BJ (cell line): Measurements from ENCODE around the gene RIMBP3C. TPM values are rescaled to one million over a fixed set of nuclear protein-coding genes. Genes with fewer than 3 reads are reported as not detected.

Experiments used
- CTCF ChIA-PET: fragments of 350-600 bp; formaldehyde crosslinking; extraction: SDS; loops from one replicate; lab custom pipeline; 2021; ENCODE audit warnings: antibody characterized with exemption, inconsistent platforms; lab: Yijun Ruan, JAX
- POLR2A ChIA-PET: fragments of 300-600 bp; sonication (Branson Sonifier 250); formaldehyde crosslinking; extraction: SDS; loops from one replicate; lab custom pipeline; 2021; ENCODE audit warnings: antibody characterized with exemption; lab: Charles Lee
- DNase-seq: peaks from one replicate; pipeline ENCODE4 v3.0.0-alpha.2; 2011; ENCODE audit warnings: low read depth
- H3K27me3 ChIP-seq: 2 replicates; pipeline ENCODE4 v1.6.0; 2011; ENCODE audit warnings: low read length; ENCODE audit not compliant: control insufficient read depth, insufficient read depth
- H3K36me3 ChIP-seq: 2 replicates; pipeline ENCODE4 v1.5.1; 2011; ENCODE audit warnings: low read length; ENCODE audit not compliant: control insufficient read depth, insufficient read depth
- H3K4me3 ChIP-seq: 2 replicates; pipeline ENCODE4 v1.5.1; 2011; ENCODE audit warnings: low read depth, mild to moderate bottlenecking, control low read depth, low read length
- polyA plus RNA-seq: library from polyadenylated mRNA; depleted of rRNA; stranded (reverse); fragments of >200 nt; gene quantifications from 2 replicates; pipeline ENCODE4 v1.2.3, GENCODE V29; 2011
- TF ChIP-seq, protein P1 (sequence below): IDR thresholded peaks from 2 replicates; pipeline ENCODE4 v1.5.1; 2011; ENCODE audit warnings: low read depth, mild to moderate bottlenecking, control low read depth, inconsistent platforms, low read length, moderate library complexity; ENCODE audit not compliant: insufficient read depth

Gene RIMBP3C
- polyA plus RNA-seq, 1 experiment = 0.06 TPM

DNA sequence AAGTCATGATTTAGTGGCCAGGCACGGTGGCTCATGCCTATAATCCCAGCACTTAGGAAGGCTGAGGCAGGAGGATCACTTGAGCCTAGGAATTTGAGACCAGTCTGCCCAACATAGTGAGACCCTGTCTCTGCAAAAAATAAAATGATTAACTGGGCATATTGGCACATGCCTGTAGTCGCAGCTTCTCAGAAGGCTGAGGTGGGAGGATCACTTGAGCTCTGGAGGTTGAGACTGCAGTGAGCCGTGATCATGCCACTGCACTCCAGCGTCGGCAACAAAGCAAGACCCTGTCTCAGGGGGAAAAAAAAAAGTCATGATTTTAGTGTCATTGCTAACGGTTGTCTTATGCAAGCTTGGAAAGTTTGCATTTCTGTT, 28.2 kb upstream of the RIMBP3C start:
- TF ChIP-seq, protein P1, sequence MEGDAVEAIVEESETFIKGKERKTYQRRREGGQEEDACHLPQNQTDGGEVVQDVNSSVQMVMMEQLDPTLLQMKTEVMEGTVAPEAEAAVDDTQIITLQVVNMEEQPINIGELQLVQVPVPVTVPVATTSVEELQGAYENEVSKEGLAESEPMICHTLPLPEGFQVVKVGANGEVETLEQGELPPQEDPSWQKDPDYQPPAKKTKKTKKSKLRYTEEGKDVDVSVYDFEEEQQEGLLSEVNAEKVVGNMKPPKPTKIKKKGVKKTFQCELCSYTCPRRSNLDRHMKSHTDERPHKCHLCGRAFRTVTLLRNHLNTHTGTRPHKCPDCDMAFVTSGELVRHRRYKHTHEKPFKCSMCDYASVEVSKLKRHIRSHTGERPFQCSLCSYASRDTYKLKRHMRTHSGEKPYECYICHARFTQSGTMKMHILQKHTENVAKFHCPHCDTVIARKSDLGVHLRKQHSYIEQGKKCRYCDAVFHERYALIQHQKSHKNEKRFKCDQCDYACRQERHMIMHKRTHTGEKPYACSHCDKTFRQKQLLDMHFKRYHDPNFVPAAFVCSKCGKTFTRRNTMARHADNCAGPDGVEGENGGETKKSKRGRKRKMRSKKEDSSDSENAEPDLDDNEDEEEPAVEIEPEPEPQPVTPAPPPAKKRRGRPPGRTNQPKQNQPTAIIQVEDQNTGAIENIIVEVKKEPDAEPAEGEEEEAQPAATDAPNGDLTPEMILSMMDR = no peak
- H3K27me3 ChIP-seq = no peaks in the 10 kb centered on the region
- ChIA-PET CTCF (interaction anchor here (0.5 to 1.0 kb wide), 3 partner anchors 44 to 70 kb away, joined by 4 read pairs; no protein-coding TSS in a partner anchor), POLR2A (no interaction called here)
- no peak for DNase-seq
- H3K4me3 ChIP-seq = no peak overlapping the region
- no peaks in the 10 kb centered on the region for H3K36me3 ChIP-seq

DNA sequence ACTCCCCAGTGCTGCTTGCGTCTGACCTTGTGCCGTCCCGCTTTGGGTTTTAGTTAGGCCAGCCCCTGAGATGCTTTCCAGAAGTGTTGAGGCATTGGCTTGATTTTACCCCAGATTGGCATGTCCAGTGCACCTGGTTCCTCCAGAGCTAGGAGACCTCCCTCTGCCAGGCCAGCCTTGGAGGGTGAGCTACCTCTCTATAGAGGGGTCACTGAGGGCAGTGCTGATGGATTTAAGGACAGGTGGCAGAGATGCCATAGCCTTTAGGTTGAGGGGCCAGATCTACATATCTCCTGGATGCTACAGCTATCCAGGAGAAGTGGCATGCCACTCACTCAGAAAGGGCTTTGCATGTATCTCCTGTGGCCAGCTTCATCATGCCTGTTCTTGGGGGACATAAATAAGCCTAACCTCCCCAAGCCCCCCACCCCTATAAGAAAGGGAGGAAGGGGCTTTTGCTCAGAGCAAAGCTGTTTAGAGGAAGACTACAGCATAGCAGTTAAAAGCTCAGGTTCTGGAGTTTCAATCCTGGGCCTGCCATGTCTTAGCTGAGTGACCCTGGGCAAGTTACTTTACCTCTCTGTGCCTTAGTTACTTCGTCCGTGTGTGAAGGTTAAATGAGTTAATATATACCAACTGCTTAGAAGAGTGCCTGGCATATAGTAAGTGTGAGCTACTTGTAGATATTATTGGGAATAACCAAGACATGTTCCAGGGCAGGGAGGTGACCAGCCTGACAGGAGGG, 22.7 kb upstream of the RIMBP3C start:
- no peak for DNase-seq
- Histone ChIP-seq H3K4me3 (no peak overlapping the region), H3K36me3 (no peaks in the 10 kb centered on the region), H3K27me3 (no peaks in the 10 kb centered on the region)
- ChIA-PET CTCF (interaction anchor here (0.5 to 1.4 kb wide), 3 partner anchors 20 to 1950 kb away, joined by 3 to 4 read pairs (median 3); no protein-coding TSS in a partner anchor), POLR2A (interaction anchor here (0.6 kb wide), 1 partner anchor 103 kb away, joined by 3 read pairs; no protein-coding TSS in a partner anchor)
- TF ChIP-seq, protein P1 = no peak

DNA sequence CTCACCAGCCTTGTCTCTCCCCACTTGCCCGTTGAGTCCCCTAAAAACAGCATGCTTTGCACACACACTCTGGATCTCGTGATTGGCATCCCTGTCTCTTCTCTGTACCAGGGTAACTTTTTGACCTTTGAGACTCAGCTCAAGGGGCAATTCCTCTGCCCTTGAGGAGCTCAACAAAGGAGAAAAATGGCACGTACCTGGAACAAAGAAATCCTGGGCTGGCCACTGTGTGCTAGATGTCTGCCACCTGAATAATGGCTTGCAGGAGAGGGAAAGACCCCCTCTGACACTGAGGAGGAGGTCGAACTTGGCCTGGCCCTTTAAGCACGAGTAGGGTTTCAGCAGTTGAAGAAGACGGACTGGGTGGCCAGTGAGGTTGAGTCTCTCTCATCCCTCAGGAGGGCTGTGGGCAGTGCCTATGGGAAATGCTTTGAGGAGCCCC, 22.1 kb upstream of the RIMBP3C start:
- Histone ChIP-seq H3K27me3 (no peaks in the 10 kb centered on the region), H3K36me3 (no peaks in the 10 kb centered on the region), H3K4me3 (no peak overlapping the region)
- ChIA-PET POLR2A (no interaction called here), CTCF (no interaction called here)
- DNase-seq = no peak
- TF ChIP-seq, protein P1 = no peak

DNA sequence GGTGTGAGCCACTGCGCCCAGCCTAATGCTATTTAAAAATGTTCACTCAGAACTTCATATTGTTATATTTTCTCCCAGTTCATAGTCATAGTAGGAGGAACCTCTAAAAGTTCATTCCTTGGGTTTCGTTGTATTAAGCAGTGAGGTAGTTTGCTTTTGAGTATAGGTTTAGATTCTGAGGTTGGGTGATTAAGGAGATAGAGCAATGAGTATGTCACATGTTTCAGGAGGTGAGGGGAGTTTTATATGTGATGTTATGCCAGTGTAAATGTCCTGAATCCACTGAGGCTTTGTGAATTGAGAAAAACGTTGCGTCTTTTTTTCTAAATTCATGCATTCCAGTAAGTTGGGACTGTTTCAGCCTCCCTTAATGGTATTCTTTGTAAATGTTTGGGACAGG, 20.4 kb upstream of the RIMBP3C start:
- TF ChIP-seq, protein P1 = no peak
- POLR2A ChIA-PET = no interaction called here
- no peaks in the 10 kb centered on the region for H3K36me3 ChIP-seq
- H3K27me3 ChIP-seq = no peaks in the 10 kb centered on the region
- no peak overlapping the region for H3K4me3 ChIP-seq
- CTCF ChIA-PET = interaction anchor here (1.2 kb wide), 1 partner anchor 69 kb away, joined by 4 read pairs; no protein-coding TSS in a partner anchor
- no peak for DNase-seq

DNA sequence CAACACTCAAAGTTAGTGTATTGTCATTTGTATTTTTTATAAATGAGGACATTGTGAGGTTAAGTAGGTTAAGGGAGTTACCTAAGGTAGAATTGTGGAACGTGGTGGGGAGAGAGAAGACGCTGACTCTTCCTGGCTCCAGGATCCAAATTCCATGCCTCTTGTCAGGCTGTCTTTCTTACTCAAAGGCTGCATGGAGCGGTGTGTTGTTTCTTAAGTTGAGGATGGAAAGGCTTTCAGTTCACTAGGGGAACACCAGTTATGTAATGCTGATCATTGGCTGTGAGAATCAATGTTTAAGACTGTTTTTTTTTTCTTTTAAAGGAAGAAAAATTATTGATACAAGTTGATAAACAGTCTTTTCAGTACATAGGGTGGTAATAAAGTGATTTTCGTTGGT, 19.1 kb upstream of the RIMBP3C start:
- DNase-seq = no peak
- POLR2A ChIA-PET = interaction anchor here (0.6 kb wide), 1 partner anchor 11 kb away, joined by 7 read pairs; no protein-coding TSS in a partner anchor
- H3K27me3 ChIP-seq = no peaks in the 10 kb centered on the region
- CTCF ChIA-PET = interaction anchor here (2.3 kb wide), 1 partner anchor 72 kb away, joined by 7 read pairs; the partner anchor contains the start of gene SDF2L1
- no peaks in the 10 kb centered on the region for H3K36me3 ChIP-seq
- TF ChIP-seq, protein P1 = no peak
- H3K4me3 ChIP-seq = no peak overlapping the region
